Liver (tissue), 9 donors: ENCODE measurements around the gene CA11. TPM values are rescaled to one million over a fixed set of nuclear protein-coding genes. Genes with fewer than 3 reads are reported as not detected.

Source experiments
- DNase-seq: peaks from one replicate; pipeline ENCODE4 v3.0.0-alpha.2; 2017; ENCODE audit warnings: low spot score
- H3K27ac ChIP-seq, 2 donors: one replicate each; pipeline ENCODE4 v1.7.0; 2013; ENCODE audit warnings: inconsistent platforms in 2 of 2, low read length in 2 of 2, control low read depth in 1 of 2, low read depth in 1 of 2, mild to moderate bottlenecking in 1 of 2
- H3K27me3 ChIP-seq, 4 donors: one replicate each; pipeline versions ENCODE4 v1.6.1 to v1.7.0; 2013; ENCODE audit warnings: low read length in 3 of 4, inconsistent platforms in 1 of 4, mild to moderate bottlenecking in 1 of 4, moderate library complexity in 1 of 4; ENCODE audit not compliant: control insufficient read depth in 4 of 4, insufficient read depth in 4 of 4
- H3K36me3 ChIP-seq, 4 donors: one replicate each; pipeline versions ENCODE4 v1.6.1 to v1.7.0; 2013; ENCODE audit warnings: low read length in 3 of 4, mild to moderate bottlenecking in 3 of 4, low read depth in 1 of 4, moderate library complexity in 1 of 4; ENCODE audit not compliant: control insufficient read depth in 4 of 4, insufficient read depth in 3 of 4
- H3K4me1 ChIP-seq, 4 donors: one replicate each; pipeline versions ENCODE4 v1.6.1 to v1.7.0; 2013; ENCODE audit warnings: low read length in 3 of 4, mild to moderate bottlenecking in 3 of 4, moderate library complexity in 1 of 4; ENCODE audit not compliant: control insufficient read depth in 4 of 4, insufficient read depth in 4 of 4
- H3K4me3 ChIP-seq, 3 donors: one replicate each; pipeline versions ENCODE4 v1.6.1 to v1.7.0; 2013; ENCODE audit warnings: low read length in 3 of 3, control low read depth in 1 of 3, low read depth in 1 of 3, mild to moderate bottlenecking in 1 of 3
- H3K9ac ChIP-seq, 2 donors: one replicate each; pipeline ENCODE4 v1.7.0; 2013; ENCODE audit warnings: low read length in 2 of 2, mild to moderate bottlenecking in 2 of 2, moderate library complexity in 2 of 2, control low read depth in 1 of 2, low read depth in 1 of 2
- H3K9me3 ChIP-seq, 4 donors: one replicate each; pipeline versions ENCODE4 v1.6.1 to v1.7.0; 2013; ENCODE audit warnings: low read length in 3 of 4; ENCODE audit not compliant: control insufficient read depth in 4 of 4
- ATF3 ChIP-seq: IDR thresholded peaks from 2 replicates; pipeline ENCODE4 v1.6.1; 2016; ENCODE audit warnings: antibody characterized with exemption
- CTCF ChIP-seq: fragments of 150-350 bp; IDR thresholded peaks from 2 replicates; pipeline ENCODE4 v1.5.1; 2017; ENCODE audit warnings: improper control_type of control experiment, low read depth, low read length; ENCODE audit not compliant: missing input control
- EGR1 ChIP-seq, 2 donors: IDR thresholded peaks; 2 replicates each; pipeline ENCODE4 v1.6.1; 2016 to 2018; ENCODE audit warnings: antibody characterized with exemption in 2 of 2, low read depth in 2 of 2
- FOXA1 ChIP-seq: IDR thresholded peaks from 2 replicates; pipeline ENCODE4 v1.6.1; 2016; ENCODE audit warnings: antibody characterized with exemption
- FOXA2 ChIP-seq: IDR thresholded peaks from 2 replicates; pipeline ENCODE4 v1.6.1; 2016; ENCODE audit warnings: antibody characterized with exemption
- GABPA ChIP-seq, 2 donors: IDR thresholded peaks in 1 of 2; conservative IDR thresholded peaks in 1 of 2; 2 replicates each; pipeline ENCODE4 v1.6.1; 2016; ENCODE audit warnings: antibody characterized with exemption in 2 of 2, mild to moderate bottlenecking in 1 of 2, moderate library complexity in 1 of 2
- HNF4A ChIP-seq, 2 donors: conservative IDR thresholded peaks; 2 replicates each; pipeline ENCODE4 v1.6.1; 2016; ENCODE audit warnings: antibody characterized with exemption in 2 of 2, mild to moderate bottlenecking in 2 of 2
- HNF4G ChIP-seq: IDR thresholded peaks from 2 replicates; pipeline ENCODE4 v1.6.1; 2016; ENCODE audit warnings: antibody characterized with exemption
- JUND ChIP-seq, 2 donors: IDR thresholded peaks; 2 replicates each; pipeline ENCODE4 v1.6.1; 2016; ENCODE audit warnings: antibody characterized with exemption in 2 of 2
- MAX ChIP-seq: IDR thresholded peaks from 2 replicates; pipeline ENCODE4 v1.6.1; 2016; ENCODE audit warnings: antibody characterized with exemption
- NR2F2 ChIP-seq: IDR thresholded peaks from 2 replicates; pipeline ENCODE4 v1.6.1; 2016; ENCODE audit warnings: antibody characterized with exemption
- RAD21 ChIP-seq, 2 donors: IDR thresholded peaks; 2 replicates each; pipeline ENCODE4 v1.6.1; 2016; ENCODE audit warnings: antibody characterized with exemption in 2 of 2, mild to moderate bottlenecking in 2 of 2
- REST ChIP-seq: IDR thresholded peaks from 2 replicates; pipeline ENCODE4 v1.6.1; 2016; ENCODE audit warnings: antibody characterized with exemption, mild to moderate bottlenecking
- RXRA ChIP-seq, 2 donors: IDR thresholded peaks; 2 replicates each; pipeline ENCODE4 v1.6.1; 2017 to 2018; ENCODE audit warnings: antibody characterized with exemption in 2 of 2, mild to moderate bottlenecking in 1 of 2
- SP1 ChIP-seq: IDR thresholded peaks from 2 replicates; pipeline ENCODE4 v1.6.1; 2018; ENCODE audit warnings: antibody characterized with exemption, mild to moderate bottlenecking
- TAF1 ChIP-seq: conservative IDR thresholded peaks from 2 replicates; pipeline ENCODE4 v1.6.1; 2016; ENCODE audit warnings: antibody characterized with exemption, mild to moderate bottlenecking
- YY1 ChIP-seq: IDR thresholded peaks from 2 replicates; pipeline ENCODE4 v1.6.1; 2016; ENCODE audit warnings: antibody characterized with exemption, mild to moderate bottlenecking
- ZBTB33 ChIP-seq: IDR thresholded peaks from 2 replicates; pipeline ENCODE4 v1.6.1; 2016; ENCODE audit warnings: antibody characterized with exemption
- WGBS: extraction: QIAGEN DNeasy Blood & Tissue Kit; methylation state at CpG from one replicate; pipeline ENCODE4 v1.1.7; 2013; 5-methylcytosine and 5-hydroxymethylcytosine counted together
- polyA plus RNA-seq, 2 donors: library from polyadenylated mRNA; stranded (reverse) in 1 of 2; unstranded in 1 of 2; fragments of 200-250 nt in 1 of 2; fragments of >200 nt in 1 of 2; fragmentation: Nextera tagmentation in 1 of 2; extraction: Ambion mirVana in 1 of 2; gene quantifications; one replicate each; pipeline versions ENCODE4 v1.2.1 to v1.2.3, GENCODE V29; 2013 to 2015
- total RNA-seq, 2 donors: library from RNA; depleted of rRNA; stranded (reverse); fragments of >200 nt; gene quantifications; one replicate each; pipeline ENCODE4 v1.2.3, GENCODE V29; 2014
- donor health status: healthy.
- donor health status: healthy.
- donor health status: healthy.
- donor health status: healthy.
- donor health status: healthy.

Gene CA11
- total and polyA plus RNA-seq, 4 donors = 0.09 to 1.1 (median 0.34) TPM

GRCh38 chr19:48668761-48669160 is 22.8 kb upstream of the CA11 start:
- Histone ChIP-seq H3K9ac (no peak overlapping the region), H3K27ac (no peak overlapping the region), H3K4me1 (no peaks in the 10 kb centered on the region), H3K27me3 (no peaks in the 10 kb centered on the region), H3K36me3 (no peaks in the 10 kb centered on the region), H3K4me3 (no peak overlapping the region), H3K9me3 (no peaks in the 10 kb centered on the region)
- no peak for DNase-seq
- TF ChIP-seq RAD21 (IDR thresholded peaks at IDR 0.05) (no peak), JUND (IDR thresholded peaks at IDR 0.05) (no peak), FOXA2 (no peak), YY1 (no peak), HNF4G (no peak), HNF4A (conservative IDR thresholded peaks at IDR 0.05) (no peak), MAX (no peak), ATF3 (no peak), SP1 (no peak), NR2F2 (no peak), CTCF (no peak), RXRA (IDR thresholded peaks at IDR 0.05) (no peak), TAF1 (no peak), REST (no peak), ZBTB33 (no peak), GABPA (IDR thresholded peaks at IDR 0.05 in 1 of 2, conservative IDR thresholded peaks at IDR 0.05 in 1 of 2) (no peak), EGR1 (IDR thresholded peaks at IDR 0.05; ENCODE audit: low read depth in 2 of 2) (no peak), FOXA1 (no peak)
- 98% methylated on average over 2 of the region's 2 CpGs for WGBS

- no peaks in the 10 kb centered on the region for H3K9me3 ChIP-seq
- no peak overlapping the region for H3K4me3 ChIP-seq
- no peak for DNase-seq
- TF ChIP-seq NR2F2 = no peak
- TF ChIP-seq YY1 = no peak
- TF ChIP-seq CTCF = no peak
- no peak for TF ChIP-seq FOXA2
- TF ChIP-seq FOXA1 = no peak
- TF ChIP-seq HNF4A (conservative IDR thresholded peaks at IDR 0.05) = no peak
- WGBS = 84% methylated on average over 3 of the region's 3 CpGs
- no peaks in the 10 kb centered on the region for H3K4me1 ChIP-seq
- no peak overlapping the region for H3K9ac ChIP-seq
- no peaks in the 10 kb centered on the region for H3K36me3 ChIP-seq
- H3K27ac ChIP-seq = no peak overlapping the region
- H3K27me3 ChIP-seq = no peaks in the 10 kb centered on the region
Measured at GRCh38 chr19:48668332-48668731, 22.3 kb upstream of the CA11 start.
